ENCODE data around the gene TACR1.
A peak's percentile ranks its signal among the peaks of the same experiment; 100 is the strongest.
"Not testable (repeated sequence)": the region's sequence is repeated elsewhere in the genome, so short reads cannot be mapped to it uniquely, and the experiment has no call there.

Gene TACR1, protein sequence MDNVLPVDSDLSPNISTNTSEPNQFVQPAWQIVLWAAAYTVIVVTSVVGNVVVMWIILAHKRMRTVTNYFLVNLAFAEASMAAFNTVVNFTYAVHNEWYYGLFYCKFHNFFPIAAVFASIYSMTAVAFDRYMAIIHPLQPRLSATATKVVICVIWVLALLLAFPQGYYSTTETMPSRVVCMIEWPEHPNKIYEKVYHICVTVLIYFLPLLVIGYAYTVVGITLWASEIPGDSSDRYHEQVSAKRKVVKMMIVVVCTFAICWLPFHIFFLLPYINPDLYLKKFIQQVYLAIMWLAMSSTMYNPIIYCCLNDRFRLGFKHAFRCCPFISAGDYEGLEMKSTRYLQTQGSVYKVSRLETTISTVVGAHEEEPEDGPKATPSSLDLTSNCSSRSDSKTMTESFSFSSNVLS

DNA sequence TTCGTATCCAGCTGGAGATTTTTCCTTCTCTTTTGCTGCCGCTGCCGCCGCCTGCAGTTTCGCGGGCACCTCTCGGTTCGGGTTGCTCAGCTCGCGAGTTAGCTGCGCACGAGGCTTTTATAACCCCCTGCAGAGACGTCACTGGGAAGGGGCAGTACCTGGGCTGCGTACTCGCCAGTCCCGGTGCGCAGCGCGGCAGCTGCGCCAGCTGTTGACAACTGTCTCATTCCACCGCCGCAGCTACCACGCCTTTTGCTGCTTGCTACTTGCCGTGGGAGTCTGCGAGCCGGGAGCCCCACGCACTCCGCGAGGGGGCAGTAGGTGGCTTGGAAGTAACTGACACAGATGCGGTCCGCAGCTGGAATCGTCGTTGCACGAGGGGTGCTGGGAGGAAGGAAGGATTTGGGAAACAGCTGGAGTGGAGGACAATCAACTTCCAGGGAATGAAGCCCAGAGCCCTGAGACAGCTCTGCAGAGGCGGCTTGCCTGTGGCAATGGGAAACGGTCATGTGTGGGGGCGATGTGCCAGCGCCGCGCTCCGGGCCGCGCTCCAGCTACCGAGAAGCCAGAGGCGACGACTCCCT lies at the start of gene TACR1:
Gene TACR1, minus strand, starts transcription at position 93 of the 584 bp plus-strand sequence. CDS start 586 bp downstream, outside the sequence.
- no peak for TF ChIP-seq POLR2A (IDR thresholded peaks at IDR 0.05; ENCODE audit: low read depth, low read length)
- FAIRE-seq (no peak), DNase-seq (ENCODE audit: insufficient read length, low spot score) (peak; percentile 61)

DNA sequence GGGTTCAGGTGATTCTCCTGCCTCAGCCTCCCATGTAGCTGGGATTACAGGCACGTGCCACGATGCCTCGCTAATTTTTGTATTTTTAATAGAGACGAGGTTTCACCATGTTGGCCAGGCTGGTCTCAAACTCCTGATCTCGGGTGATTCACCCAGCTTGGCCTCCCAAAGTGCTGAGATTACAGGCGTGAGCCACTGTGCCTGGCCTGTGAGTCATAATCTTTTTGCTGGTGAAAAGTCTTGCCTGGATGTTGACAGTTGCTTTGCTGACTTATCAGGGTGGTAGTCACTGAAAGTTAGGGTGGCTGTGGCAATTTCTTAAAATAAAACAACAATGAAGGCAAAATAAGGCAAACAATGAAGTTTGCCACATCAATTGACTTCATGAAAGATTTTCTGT lies 49.3 kb upstream of the TACR1 start:
- not testable (repeated sequence) for DNase-seq (ENCODE audit: insufficient read length, low spot score)
- peak; percentile 66 for FAIRE-seq

DNA sequence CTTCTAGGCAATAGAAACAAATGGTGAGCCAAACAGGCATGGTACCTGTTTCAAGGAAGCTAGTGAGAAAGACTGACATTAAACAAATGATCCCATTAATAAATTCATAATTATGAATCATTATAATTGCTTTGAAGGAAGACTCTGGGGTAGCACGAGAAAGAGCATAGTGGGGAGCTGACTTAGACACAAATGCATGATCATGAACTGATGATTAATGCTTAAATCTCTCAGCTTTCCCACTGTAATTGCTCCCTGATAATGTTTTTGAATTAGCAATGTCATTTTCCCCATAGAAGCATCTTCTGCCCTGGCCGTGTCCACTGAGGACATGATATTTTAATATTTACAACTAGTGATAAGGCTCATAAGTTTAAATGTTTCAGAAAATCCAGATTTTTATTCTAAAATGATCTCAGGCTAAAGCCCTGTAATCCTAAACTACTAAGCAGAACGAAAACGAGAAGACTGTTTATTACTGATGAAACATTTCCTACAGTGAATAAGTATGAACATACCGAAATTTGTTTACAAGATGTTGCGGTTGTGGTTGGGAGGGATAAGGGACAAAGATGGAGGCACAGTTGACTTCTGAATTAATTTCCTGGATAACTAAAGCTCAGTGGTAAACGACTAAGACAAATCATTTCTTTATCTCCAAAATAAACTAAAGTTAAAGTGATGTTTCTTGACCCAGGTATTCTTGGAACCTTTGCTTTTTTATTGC lies 47.3 kb upstream of the TACR1 start:
- no peak for FAIRE-seq
- no peak for TF ChIP-seq POLR2A (IDR thresholded peaks at IDR 0.05; ENCODE audit: low read depth, low read length)
- DNase-seq (ENCODE audit: insufficient read length, low spot score), result no peak

DNA sequence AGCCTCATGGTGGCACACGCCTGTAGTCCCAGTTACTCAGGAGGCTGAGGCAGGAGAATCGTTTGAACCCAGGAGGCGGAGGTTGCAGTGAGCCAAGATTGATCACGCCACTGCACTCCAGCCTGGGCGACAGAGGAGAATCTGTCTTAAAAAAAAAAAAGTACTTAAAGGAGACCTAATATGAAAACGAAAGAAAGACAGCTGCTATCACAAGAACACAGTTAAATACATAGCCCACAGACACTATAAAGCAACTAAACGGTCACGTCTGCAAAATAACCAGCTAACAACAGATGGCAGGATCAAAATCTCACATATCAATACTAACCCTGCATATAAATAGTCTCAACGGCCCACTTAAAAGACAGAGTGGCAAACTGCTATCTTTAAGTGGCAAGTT lies 43.9 kb upstream of the TACR1 start:
- DNase-seq (ENCODE audit: insufficient read length, low spot score) (no peak), FAIRE-seq (no peak)
- no peak for TF ChIP-seq POLR2A (IDR thresholded peaks at IDR 0.05; ENCODE audit: low read depth, low read length)

DNA sequence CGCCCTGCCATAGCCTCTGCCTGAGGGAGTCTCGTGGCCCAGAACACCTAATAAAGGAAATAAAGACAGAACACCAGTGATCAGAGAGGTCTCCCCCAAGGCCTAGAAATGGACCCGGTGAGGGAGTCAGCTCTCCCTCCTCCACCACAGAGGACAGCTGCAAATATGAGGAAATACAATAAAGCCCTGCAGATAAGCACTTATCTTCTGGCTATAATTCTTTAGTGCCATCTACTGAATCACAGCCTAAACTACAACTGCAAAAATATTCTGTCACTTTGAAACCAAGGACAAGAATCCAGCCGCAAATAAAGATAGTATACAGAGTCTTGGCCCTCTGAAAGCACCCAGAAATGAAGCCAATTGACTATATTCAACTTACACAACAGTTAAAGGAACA lies 42.4 kb upstream of the TACR1 start:
- DNase-seq (ENCODE audit: insufficient read length, low spot score) (no peak), FAIRE-seq (no peak)
- no peak for TF ChIP-seq POLR2A (IDR thresholded peaks at IDR 0.05; ENCODE audit: low read depth, low read length)

DNA sequence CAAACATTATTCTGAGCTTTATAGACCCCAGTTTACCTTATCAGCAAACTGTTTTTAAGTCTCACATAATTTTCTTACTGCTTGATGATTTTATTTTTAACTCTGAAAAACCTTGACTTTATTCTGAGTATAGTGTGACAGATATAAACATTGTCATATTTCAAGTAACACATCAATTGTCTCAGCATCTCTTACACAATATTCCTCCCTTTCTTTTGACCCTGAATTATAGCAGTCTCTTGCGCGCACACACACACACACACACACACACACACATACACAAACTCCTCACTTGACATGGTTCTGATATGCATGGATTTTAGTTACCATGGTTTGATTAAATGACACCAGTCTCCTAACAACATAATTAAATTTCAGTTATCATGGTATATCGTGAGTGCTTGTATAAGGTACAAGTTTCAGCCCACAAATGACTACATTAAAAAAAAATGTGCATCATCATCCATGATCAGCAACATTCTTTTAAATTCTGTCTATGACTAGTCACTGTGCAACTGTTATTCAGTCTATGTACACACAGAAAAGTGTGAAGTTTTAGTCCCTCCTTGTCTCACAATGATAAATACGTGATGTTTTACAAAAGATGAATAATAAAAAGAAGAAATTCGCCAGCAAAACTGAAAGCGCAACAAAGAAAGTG lies 39.5 kb upstream of the TACR1 start:
- TF ChIP-seq POLR2A (IDR thresholded peaks at IDR 0.05; ENCODE audit: low read depth, low read length), result no peak
- FAIRE-seq (peak; percentile 70), DNase-seq (ENCODE audit: insufficient read length, low spot score) (no peak)

DNA sequence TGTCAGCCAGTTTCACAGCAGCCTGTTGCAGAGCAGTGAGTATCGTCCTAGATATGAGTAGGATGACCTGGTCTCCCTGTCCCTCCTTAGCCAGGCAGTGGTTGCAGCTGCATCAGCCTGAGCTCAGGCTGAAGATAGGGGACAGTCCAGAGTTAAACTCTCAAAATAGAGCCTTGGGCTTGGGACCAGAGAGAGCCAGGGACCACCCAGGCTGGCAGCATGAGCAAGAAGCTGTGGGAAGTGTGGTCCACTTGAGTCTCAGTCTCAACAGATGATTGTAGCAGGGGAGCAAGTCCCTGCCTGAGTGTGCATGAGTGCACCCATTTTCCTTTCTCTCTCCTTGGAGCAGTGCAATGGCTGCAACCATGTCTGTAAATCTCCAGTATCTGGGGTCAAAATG lies 38.0 kb upstream of the TACR1 start:
- FAIRE-seq, result no peak
- no peak for DNase-seq (ENCODE audit: insufficient read length, low spot score)
- TF ChIP-seq POLR2A (IDR thresholded peaks at IDR 0.05; ENCODE audit: low read depth, low read length), result no peak

DNA sequence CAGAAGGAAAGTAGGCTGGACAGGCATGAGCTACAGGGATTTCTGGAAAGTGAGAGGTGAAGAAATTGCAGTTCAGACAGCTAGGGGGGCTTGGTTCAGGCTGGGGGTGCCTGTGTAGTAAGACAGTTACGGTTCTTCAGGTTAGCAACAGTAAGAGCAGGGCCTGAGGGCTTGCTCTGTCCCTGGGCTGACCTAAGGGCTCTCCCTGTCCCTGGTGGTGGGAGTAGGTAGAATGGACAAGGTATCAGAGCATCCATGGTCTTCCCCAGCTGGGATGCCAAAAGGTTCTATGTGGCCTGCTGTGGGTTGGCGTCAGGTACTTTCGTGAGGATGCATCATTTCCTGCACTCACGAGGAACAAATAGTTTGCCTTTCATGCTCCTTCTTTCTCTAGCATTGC lies 34.6 kb upstream of the TACR1 start:
- no peak for TF ChIP-seq POLR2A (IDR thresholded peaks at IDR 0.05; ENCODE audit: low read depth, low read length)
- FAIRE-seq (no peak), DNase-seq (ENCODE audit: insufficient read length, low spot score) (no peak)

DNA sequence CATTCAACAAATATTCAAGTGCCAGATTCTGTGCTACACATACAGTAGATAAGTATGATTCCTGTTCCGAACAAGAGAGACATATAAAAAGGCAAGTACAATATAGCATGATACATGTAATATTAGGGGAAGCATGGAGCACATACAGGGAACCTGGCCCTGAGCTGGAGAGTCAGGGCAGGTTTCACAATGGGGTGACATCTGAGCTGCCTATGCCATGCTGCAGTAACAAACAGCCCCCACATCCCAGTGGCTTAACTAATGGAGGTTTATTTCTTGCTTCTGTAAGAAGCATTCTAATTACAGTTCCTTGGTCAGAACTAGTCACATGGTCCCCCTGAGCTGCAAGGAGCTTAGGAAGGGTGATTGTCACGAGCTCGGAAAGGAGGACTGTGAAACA lies 27.3 kb upstream of the TACR1 start:
- FAIRE-seq (no peak), DNase-seq (ENCODE audit: insufficient read length, low spot score) (no peak)
- no peak for TF ChIP-seq POLR2A (IDR thresholded peaks at IDR 0.05; ENCODE audit: low read depth, low read length)

DNA sequence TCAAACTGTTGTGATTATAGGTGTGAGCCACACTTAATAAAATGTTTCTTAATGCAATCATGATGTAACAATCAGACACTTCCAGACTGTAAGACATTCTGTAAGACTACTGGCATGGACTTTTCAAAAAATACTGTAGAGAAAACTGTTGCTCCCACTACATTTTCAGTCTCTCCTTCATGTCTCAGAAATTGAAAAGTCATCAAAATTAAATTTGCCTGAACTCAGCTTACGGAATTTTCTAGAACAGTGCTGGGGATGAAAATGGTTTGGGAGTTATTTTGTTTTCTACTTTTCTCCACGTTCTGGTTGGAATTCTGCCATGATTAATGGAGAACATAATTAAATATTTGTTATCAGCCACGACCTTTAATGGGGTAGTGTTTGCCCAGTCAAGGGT lies 26.8 kb upstream of the TACR1 start:
- DNase-seq (ENCODE audit: insufficient read length, low spot score), result no peak
- TF ChIP-seq POLR2A (IDR thresholded peaks at IDR 0.05; ENCODE audit: low read depth, low read length), result no peak
- no peak for FAIRE-seq

DNA sequence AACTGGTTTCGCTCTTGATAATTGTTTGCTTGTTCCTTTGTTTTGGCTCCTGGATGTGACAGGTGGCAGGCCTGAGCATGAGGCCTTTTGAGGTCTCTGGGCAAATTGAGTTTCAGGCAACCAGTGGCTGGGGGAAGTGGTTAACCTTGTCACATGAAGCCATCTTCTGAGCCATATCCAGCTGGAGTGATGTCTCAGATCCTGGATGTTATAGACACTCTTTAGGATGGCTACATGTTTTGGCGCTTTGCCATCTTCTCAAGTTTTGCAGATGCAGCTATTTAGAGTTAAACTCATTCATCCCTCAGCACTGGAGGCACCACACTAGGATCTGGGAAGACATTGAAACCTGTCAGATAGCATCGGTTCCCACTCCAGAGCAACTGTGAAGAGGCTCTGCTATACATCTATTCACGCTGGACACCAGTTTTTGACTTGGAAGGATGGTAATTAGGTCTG lies 25.3 kb upstream of the TACR1 start:
- FAIRE-seq, result no peak
- TF ChIP-seq POLR2A (IDR thresholded peaks at IDR 0.05; ENCODE audit: low read depth, low read length), result no peak
- DNase-seq (ENCODE audit: insufficient read length, low spot score), result no peak

DNA sequence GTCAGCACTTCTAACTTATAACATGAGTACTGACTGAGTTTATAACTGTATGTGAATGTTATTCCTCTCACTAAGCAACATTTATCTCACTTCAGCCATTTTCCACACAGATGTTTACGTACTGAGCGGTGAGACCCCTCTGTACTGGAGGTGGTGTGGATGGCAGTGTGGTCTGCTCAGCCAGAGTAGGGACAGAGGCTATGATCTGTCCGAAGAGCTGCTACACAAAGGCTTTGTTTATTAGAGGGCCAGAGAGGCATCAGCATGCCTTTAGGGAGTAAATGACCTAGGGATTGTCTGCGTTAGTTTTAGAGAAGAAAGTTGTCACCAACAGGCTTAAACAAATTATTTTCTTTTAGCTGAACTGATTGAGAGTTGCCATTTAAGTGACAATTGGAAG lies 23.2 kb upstream of the TACR1 start:
- DNase-seq (ENCODE audit: insufficient read length, low spot score) (no peak), FAIRE-seq (no peak)
- TF ChIP-seq POLR2A (IDR thresholded peaks at IDR 0.05; ENCODE audit: low read depth, low read length), result no peak

DNA sequence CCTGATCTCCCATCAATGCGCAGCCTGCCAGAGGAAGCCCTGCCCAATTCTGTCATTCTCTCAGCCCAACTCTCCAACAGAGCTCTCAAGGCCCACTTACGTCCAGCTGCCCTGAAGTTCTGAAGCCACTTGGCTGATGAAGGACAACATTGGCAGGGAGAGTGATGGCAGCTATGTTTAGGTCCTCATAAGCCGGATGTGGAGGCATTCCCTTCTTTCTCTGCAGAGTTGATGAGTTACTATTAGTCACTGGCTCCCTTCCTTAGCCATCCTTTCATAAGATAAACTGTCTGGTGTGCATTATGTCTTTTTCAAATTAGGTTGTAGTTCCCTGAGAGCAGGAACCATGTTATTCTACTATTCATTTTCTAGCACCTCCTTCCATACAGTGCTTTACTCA lies 22.5 kb upstream of the TACR1 start:
- peak; percentile 92 for FAIRE-seq
- no peak for TF ChIP-seq POLR2A (IDR thresholded peaks at IDR 0.05; ENCODE audit: low read depth, low read length)
- peak; percentile 29 for DNase-seq (ENCODE audit: insufficient read length, low spot score)

DNA sequence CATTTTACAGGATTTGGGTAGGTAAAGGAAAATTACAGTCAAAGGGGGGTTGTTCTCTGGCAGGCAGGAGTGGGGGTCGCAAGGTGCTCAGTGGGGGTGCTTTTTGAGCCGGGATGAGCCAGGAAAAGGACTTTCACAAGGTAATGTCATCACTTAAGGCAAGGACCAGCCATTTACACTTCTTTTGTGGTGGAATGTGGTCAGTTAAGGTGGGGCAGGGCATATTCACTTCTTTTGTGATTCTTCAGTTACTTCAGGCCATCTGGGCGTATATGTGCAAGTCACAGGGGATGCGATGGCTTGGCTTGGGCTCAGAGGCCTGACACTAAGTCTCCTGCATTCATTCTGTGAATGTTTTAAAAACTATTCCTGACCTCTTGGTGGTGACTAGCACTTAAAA lies 19.9 kb upstream of the TACR1 start:
- DNase-seq (ENCODE audit: insufficient read length, low spot score); FAIRE-seq: not testable (repeated sequence)

Data from H54 (cell line).